ENCODE measurements around the gene TEX54. TPM values are rescaled to one million over a fixed set of nuclear protein-coding genes. Genes with fewer than 3 reads are reported as not detected.

TEX54 gene
- total and polyA plus RNA-seq, 2 of the 13 experiments (the other 11 are each of a cell fraction or from before 2014, with no cell fraction given), result not detected

DNA sequence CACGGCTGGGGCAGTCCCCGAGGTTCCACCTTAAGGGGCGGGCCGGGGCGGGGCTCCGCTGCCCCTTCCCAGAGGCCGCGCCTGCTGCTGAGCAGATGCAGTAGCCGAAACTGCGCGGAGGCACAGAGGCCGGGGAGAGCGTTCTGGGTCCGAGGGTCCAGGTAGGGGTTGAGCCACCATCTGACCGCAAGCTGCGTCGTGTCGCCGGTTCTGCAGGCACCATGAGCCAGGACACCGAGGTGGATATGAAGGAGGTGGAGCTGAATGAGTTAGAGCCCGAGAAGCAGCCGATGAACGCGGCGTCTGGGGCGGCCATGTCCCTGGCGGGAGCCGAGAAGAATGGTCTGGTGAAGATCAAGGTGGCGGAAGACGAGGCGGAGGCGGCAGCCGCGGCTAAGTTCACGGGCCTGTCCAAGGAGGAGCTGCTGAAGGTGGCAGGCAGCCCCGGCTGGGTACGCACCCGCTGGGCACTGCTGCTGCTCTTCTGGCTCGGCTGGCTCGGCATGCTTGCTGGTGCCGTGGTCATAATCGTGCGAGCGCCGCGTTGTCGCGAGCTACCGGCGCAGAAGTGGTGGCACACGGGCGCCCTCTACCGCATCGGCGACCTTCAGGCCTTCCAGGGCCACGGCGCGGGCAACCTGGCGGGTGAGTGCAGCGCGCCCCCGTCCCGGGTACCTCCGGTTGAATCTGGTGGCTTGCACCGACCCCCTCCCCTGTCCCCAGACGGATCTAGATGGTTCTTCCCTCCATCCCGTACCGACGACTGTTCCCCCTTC lies 48.4 kb upstream of the TEX54 start, which contains the start of gene SLC3A2 (continued):
- TF ChIP-seq AGO1 (IDR thresholded peaks at IDR 0.05; ENCODE audit: low read depth, low read length, poor library complexity, severe bottlenecking) (peak; percentile 74), ZNF225 (CRISPR knock-in tag; IDR thresholded peaks at IDR 0.05) (peak; percentile 93), SETDB1 (CRISPR knock-in tag; IDR thresholded peaks at IDR 0.05; ENCODE audit: borderline replicate concordance) (no peak), YY1 (IDR thresholded peaks at IDR 0.05; ENCODE audit: insufficient read depth, insufficient replicate concordance, low read depth, low read length) (peak; percentile 74), TAF1 (CRISPR knock-in tag; IDR thresholded peaks at IDR 0.05) (peak; percentile 98), ZNF383 (CRISPR knock-in tag; IDR thresholded peaks at IDR 0.05; ENCODE audit: borderline replicate concordance) (peak; percentile 86; the same call in 1 of the 2 replicates), ZNF274 (CRISPR knock-in tag; IDR thresholded peaks at IDR 0.05) (peak; percentile 81)
- TF ChIP-seq, protein P1, sequence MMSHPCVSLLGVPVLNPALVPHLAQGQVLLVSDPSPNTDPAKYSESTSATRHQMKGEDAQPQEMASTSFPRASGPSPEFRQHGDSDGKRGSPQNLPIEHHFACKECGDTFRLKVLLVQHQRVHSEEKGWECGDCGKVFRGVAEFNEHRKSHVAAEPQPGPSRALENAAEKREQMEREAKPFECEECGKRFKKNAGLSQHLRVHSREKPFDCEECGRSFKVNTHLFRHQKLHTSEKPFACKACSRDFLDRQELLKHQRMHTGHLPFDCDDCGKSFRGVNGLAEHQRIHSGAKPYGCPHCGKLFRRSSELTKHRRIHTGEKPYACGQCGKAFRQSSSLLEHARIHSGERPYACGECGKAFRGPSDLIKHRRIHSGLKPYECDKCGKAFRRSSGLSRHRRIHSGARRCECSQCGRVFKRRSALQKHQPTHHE (CRISPR knock-in tag; IDR thresholded peaks at IDR 0.05; ENCODE audit: borderline replicate concordance), result peak; percentile 50; the same call in 1 of the 2 replicates
- TF ChIP-seq, protein P2, sequence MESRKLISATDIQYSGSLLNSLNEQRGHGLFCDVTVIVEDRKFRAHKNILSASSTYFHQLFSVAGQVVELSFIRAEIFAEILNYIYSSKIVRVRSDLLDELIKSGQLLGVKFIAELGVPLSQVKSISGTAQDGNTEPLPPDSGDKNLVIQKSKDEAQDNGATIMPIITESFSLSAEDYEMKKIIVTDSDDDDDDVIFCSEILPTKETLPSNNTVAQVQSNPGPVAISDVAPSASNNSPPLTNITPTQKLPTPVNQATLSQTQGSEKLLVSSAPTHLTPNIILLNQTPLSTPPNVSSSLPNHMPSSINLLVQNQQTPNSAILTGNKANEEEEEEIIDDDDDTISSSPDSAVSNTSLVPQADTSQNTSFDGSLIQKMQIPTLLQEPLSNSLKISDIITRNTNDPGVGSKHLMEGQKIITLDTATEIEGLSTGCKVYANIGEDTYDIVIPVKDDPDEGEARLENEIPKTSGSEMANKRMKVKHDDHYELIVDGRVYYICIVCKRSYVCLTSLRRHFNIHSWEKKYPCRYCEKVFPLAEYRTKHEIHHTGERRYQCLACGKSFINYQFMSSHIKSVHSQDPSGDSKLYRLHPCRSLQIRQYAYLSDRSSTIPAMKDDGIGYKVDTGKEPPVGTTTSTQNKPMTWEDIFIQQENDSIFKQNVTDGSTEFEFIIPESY (CRISPR knock-in tag; IDR thresholded peaks at IDR 0.05), result no peak
- TF ChIP-seq, protein P3, sequence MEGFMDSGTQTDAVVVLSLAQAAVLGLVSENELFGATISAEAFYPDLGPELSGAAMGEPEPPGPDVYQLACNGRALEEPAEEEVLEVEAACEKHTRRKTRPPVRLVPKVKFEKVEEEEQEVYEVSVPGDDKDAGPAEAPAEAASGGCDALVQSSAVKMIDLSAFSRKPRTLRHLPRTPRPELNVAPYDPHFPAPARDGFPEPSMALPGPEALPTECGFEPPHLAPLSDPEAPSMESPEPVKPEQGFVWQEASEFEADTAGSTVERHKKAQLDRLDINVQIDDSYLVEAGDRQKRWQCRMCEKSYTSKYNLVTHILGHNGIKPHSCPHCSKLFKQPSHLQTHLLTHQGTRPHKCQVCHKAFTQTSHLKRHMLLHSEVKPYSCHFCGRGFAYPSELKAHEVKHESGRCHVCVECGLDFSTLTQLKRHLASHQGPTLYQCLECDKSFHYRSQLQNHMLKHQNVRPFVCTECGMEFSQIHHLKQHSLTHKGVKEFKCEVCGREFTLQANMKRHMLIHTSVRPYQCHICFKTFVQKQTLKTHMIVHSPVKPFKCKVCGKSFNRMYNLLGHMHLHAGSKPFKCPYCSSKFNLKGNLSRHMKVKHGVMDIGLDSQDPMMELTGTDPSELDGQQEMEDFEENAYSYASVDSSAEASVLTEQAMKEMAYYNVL (CRISPR knock-in tag; IDR thresholded peaks at IDR 0.05; ENCODE audit: borderline replicate concordance), result peak; percentile 81
- TF ChIP-seq, protein P4, sequence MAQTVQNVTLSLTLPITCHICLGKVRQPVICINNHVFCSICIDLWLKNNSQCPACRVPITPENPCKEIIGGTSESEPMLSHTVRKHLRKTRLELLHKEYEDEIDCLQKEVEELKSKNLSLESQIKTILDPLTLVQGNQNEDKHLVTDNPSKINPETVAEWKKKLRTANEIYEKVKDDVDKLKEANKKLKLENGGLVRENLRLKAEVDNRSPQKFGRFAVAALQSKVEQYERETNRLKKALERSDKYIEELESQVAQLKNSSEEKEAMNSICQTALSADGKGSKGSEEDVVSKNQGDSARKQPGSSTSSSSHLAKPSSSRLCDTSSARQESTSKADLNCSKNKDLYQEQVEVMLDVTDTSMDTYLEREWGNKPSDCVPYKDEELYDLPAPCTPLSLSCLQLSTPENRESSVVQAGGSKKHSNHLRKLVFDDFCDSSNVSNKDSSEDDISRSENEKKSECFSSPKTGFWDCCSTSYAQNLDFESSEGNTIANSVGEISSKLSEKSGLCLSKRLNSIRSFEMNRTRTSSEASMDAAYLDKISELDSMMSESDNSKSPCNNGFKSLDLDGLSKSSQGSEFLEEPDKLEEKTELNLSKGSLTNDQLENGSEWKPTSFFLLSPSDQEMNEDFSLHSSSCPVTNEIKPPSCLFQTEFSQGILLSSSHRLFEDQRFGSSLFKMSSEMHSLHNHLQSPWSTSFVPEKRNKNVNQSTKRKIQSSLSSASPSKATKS (CRISPR knock-in tag; IDR thresholded peaks at IDR 0.05), result peak; percentile 93; the same call in 1 of the 2 replicates
- TF ChIP-seq, protein P5, sequence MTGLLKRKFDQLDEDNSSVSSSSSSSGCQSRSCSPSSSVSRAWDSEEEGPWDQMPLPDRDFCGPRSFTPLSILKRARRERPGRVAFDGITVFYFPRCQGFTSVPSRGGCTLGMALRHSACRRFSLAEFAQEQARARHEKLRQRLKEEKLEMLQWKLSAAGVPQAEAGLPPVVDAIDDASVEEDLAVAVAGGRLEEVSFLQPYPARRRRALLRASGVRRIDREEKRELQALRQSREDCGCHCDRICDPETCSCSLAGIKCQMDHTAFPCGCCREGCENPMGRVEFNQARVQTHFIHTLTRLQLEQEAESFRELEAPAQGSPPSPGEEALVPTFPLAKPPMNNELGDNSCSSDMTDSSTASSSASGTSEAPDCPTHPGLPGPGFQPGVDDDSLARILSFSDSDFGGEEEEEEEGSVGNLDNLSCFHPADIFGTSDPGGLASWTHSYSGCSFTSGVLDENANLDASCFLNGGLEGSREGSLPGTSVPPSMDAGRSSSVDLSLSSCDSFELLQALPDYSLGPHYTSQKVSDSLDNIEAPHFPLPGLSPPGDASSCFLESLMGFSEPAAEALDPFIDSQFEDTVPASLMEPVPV (CRISPR knock-in tag; IDR thresholded peaks at IDR 0.05), result peak; percentile 92; the same call in 1 of the 2 replicates
- TF ChIP-seq, protein P6, sequence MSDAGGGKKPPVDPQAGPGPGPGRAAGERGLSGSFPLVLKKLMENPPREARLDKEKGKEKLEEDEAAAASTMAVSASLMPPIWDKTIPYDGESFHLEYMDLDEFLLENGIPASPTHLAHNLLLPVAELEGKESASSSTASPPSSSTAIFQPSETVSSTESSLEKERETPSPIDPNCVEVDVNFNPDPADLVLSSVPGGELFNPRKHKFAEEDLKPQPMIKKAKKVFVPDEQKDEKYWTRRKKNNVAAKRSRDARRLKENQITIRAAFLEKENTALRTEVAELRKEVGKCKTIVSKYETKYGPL (CRISPR knock-in tag; IDR thresholded peaks at IDR 0.05), result peak; percentile 45; the same call in 1 of the 2 replicates
- TF ChIP-seq, protein P7, sequence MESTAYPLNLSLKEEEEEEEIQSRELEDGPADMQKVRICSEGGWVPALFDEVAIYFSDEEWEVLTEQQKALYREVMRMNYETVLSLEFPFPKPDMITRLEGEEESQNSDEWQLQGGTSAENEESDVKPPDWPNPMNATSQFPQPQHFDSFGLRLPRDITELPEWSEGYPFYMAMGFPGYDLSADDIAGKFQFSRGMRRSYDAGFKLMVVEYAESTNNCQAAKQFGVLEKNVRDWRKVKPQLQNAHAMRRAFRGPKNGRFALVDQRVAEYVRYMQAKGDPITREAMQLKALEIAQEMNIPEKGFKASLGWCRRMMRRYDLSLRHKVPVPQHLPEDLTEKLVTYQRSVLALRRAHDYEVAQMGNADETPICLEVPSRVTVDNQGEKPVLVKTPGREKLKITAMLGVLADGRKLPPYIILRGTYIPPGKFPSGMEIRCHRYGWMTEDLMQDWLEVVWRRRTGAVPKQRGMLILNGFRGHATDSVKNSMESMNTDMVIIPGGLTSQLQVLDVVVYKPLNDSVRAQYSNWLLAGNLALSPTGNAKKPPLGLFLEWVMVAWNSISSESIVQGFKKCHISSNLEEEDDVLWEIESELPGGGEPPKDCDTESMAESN (CRISPR knock-in tag; conservative IDR thresholded peaks at IDR 0.05), result peak; percentile 81; the same call in 1 of the 2 replicates
